ENCODE data around the gene HS2ST1. TPM values are rescaled to one million over a fixed set of nuclear protein-coding genes. Genes with fewer than 3 reads are reported as not detected.

HS2ST1 gene
- total and polyA plus RNA-seq, 2 donors (not counting 3 experiments of a cell fraction or from before 2014, with no cell fraction given): 5.5 to 31.2 TPM

DNA sequence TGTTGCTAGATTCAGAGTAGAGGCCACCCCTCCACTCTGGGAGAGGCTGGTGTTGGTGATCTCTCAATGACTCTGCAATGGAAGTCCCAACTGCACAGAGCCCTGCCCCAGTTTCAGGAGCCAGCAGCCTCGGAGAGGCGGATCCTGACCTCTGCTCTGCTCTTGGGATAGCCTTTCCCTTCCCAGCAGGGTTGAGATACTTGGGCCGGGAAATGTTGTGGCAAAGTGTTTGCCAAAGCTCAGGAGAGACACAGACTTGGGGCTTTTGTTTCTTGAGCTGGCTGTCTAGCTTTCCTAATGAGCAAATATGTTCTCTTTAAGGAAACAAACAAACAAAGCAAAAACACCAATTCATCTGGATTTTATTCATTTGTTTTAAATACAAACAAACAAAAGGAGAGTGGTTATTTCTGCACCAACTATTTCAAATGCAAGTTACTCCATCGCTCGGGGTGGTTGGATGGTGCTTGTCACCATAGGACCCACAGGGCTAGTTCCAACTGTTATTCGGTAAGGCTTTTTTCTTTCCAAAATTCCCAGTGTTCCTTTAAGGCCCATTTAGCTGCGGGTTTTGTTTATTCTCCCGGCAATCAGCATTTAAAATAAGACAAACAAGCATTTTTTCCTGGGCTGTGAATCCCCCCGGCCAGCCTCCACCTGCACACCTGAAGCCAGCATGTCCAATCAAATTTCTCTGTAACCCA is 220.3 kb downstream of the HS2ST1 start:
- H3K36me3 ChIP-seq (ENCODE audit: control insufficient read depth in 2 of 2, extremely low read depth in 1 of 2, insufficient read depth in 2 of 2, low read length in 2 of 2): no peaks in the 10 kb centered on the region
- FAIRE-seq (no peak), DNase-seq (ENCODE audit: low read depth, low spot score) (no peak)
- H3K9me1 ChIP-seq (replicated peaks; ENCODE audit: control insufficient read depth, extremely low read depth, insufficient read depth, low read length): no peaks in the 10 kb centered on the region
- H3K27me3 ChIP-seq (ENCODE audit: control insufficient read depth in 2 of 2, insufficient read depth in 2 of 2, low read length in 2 of 2): peaks cover 0 to 17% of the 10 kb centered on the region in 2 experiments
- no peaks in the 10 kb centered on the region for H4K20me1 ChIP-seq (replicated peaks; ENCODE audit: control insufficient read depth, extremely low read depth, insufficient read depth, low read length)
- no peaks in the 10 kb centered on the region for H3K79me2 ChIP-seq (ENCODE audit: control insufficient read depth, insufficient read depth, low read length)
- peaks cover 2% of the 10 kb centered on the region for H3K4me1 ChIP-seq (ENCODE audit: control insufficient read depth, extremely low read depth, insufficient read depth, low read length)
- dilution Hi-C loops (cut with MboI; ENCODE audit: extremely low pct_ligation_motif_present, low sequenced_read_pairs): no loop called here
- no peaks in the 10 kb centered on the region for H3K9me3 ChIP-seq (replicated peaks; ENCODE audit: control insufficient read depth, insufficient read depth, low read length)
- POLR2A ChIA-PET: no interaction called here
- CTCF ChIA-PET: interaction anchor here (0.8 to 1.1 kb wide), 3 partner anchors 10 to 819 kb away, joined by 3 read pairs; no protein-coding TSS in a partner anchor
- no peak overlapping the region for H3K4me2 ChIP-seq (ENCODE audit: insufficient read depth, low read length)
- no TSS peak for BruUV-seq (replicated peaks)
- H2AFZ ChIP-seq (ENCODE audit: low read depth, low read length): no peak overlapping the region
- H3K27ac ChIP-seq (ENCODE audit: insufficient read depth, low read depth, low read length): no peak overlapping the region
- no peak overlapping the region for H3K9ac ChIP-seq (replicated peaks; ENCODE audit: extremely low read depth, insufficient read depth, low read length)
- intact Hi-C loops (cut with micrococcal nuclease): loop anchor here (5.0 kb wide), 2 partner anchors 143 to 943 kb away; no protein-coding TSS in a partner anchor
- H3K4me3 ChIP-seq (replicated peaks in 1 of 3; ENCODE audit: insufficient read depth in 1 of 3, low read depth in 1 of 3, low read length in 3 of 3): no peak overlapping the region
- TF ChIP-seq POLR2AphosphoS5 (IDR thresholded peaks at IDR 0.05; ENCODE audit: insufficient read depth, low read depth, low read length) (no peak), EZH2 (IDR thresholded peaks at IDR 0.05; ENCODE audit: borderline replicate concordance, low read depth, low read length, severe bottlenecking) (no peak), MYC (IDR thresholded peaks at IDR 0.05; ENCODE audit: low read depth, low read length) (no peak), JUN (IDR thresholded peaks at IDR 0.05; ENCODE audit: borderline replicate concordance, insufficient read depth, insufficient read length, low read depth) (no peak), GATA2 (IDR thresholded peaks at IDR 0.05; ENCODE audit: insufficient read depth, insufficient read length, low read depth, low read length) (no peak)

DNA sequence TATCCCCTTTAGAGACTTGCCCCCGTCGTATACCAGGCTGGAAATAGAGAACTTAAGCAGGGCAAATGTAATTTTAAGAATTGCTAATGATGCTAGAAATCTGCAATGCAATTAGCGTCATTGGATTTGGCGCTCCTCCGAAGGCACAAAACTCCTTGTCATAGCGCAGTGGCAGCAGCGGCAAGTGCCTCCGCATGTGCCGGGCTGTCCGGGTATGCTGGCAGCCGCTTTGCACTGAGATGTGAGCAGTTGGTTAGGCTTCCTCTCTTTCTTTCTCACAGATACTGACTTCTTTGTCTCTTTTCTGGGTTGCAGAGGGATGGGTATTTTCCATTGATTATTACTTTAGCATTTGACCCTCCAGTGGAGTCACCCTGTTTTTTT is 220.9 kb downstream of the HS2ST1 start:
- intact Hi-C loops (cut with micrococcal nuclease): no loop called here
- no TSS peak for BruUV-seq (replicated peaks)
- Histone ChIP-seq H3K9ac (replicated peaks; ENCODE audit: extremely low read depth, insufficient read depth, low read length) (no peak overlapping the region), H3K4me1 (ENCODE audit: control insufficient read depth, extremely low read depth, insufficient read depth, low read length) (peaks cover 2% of the 10 kb centered on the region), H3K27ac (ENCODE audit: insufficient read depth, low read depth, low read length) (no peak overlapping the region), H3K9me3 (replicated peaks; ENCODE audit: control insufficient read depth, insufficient read depth, low read length) (no peaks in the 10 kb centered on the region), H3K79me2 (ENCODE audit: control insufficient read depth, insufficient read depth, low read length) (no peaks in the 10 kb centered on the region), H2AFZ (ENCODE audit: low read depth, low read length) (no peak overlapping the region), H3K27me3 (ENCODE audit: control insufficient read depth in 2 of 2, insufficient read depth in 2 of 2, low read length in 2 of 2) (peaks cover 0 to 16% of the 10 kb centered on the region in 2 experiments), H3K4me3 (replicated peaks in 1 of 3; ENCODE audit: insufficient read depth in 1 of 3, low read depth in 1 of 3, low read length in 3 of 3) (no peak overlapping the region), H3K9me1 (replicated peaks; ENCODE audit: control insufficient read depth, extremely low read depth, insufficient read depth, low read length) (no peaks in the 10 kb centered on the region), H3K36me3 (ENCODE audit: control insufficient read depth in 2 of 2, extremely low read depth in 1 of 2, insufficient read depth in 2 of 2, low read length in 2 of 2) (no peaks in the 10 kb centered on the region), H3K4me2 (ENCODE audit: insufficient read depth, low read length) (no peak overlapping the region), H4K20me1 (replicated peaks; ENCODE audit: control insufficient read depth, extremely low read depth, insufficient read depth, low read length) (no peaks in the 10 kb centered on the region)
- POLR2A ChIA-PET: no interaction called here
- CTCF ChIA-PET: no interaction called here
- TF ChIP-seq JUN (IDR thresholded peaks at IDR 0.05; ENCODE audit: borderline replicate concordance, insufficient read depth, insufficient read length, low read depth): no peak
- TF ChIP-seq MYC (IDR thresholded peaks at IDR 0.05; ENCODE audit: low read depth, low read length): no peak
- no peak for TF ChIP-seq POLR2A (IDR thresholded peaks at IDR 0.05; ENCODE audit: low read depth, low read length)
- FAIRE-seq (no peak), DNase-seq (ENCODE audit: low read depth, low spot score) (no peak)
- dilution Hi-C loops (cut with MboI; ENCODE audit: extremely low pct_ligation_motif_present, low sequenced_read_pairs): no loop called here
